ENCODE data around the gene DIP2C.

Gene DIP2C

DNA sequence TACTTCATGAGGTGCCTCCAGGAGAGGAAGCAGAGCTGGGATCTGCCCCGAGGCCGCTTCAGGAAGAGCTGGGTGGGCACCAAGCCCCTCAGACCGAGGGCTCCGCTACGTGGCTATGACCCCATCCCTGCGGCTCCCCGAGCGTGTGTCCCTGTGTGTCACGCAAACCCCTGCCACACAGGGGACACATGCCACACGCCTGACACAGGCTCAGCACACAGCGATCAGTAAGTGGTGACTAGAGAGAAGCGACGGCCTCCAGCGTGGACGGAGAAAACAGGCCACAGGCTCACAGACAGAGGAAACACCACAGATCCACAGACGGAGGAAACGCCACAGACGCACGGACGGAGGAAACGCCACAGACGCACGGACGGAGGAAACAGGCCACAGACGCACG is 18.5 kb downstream of the DIP2C start:
- Histone ChIP-seq H3K27ac (ENCODE audit: low read length) (no peak overlapping the region), H3K4me2 (ENCODE audit: insufficient read depth, low read length) (no peak overlapping the region), H3K4me1 (ENCODE audit: insufficient read depth, low read length) (no peaks in the 10 kb centered on the region), H3K36me3 (ENCODE audit: insufficient read depth, low read length) (no peaks in the 10 kb centered on the region), H3K9me3 (ENCODE audit: insufficient read depth, low read length, severe bottlenecking) (peaks cover 10% of the 10 kb centered on the region), H4K20me1 (ENCODE audit: insufficient read depth, low read length) (no peaks in the 10 kb centered on the region), H3K9ac (ENCODE audit: low read depth, low read length) (no peak overlapping the region), H3K79me2 (ENCODE audit: insufficient read depth, low read length) (no peaks in the 10 kb centered on the region), H2AFZ (ENCODE audit: low read depth, low read length) (no peak overlapping the region), H3K4me3 (ENCODE audit: low read depth in 1 of 2, low read length in 2 of 2) (no peak overlapping the region), H3K27me3 (ENCODE audit: insufficient read depth, low read length, poor library complexity) (peaks cover 9% of the 10 kb centered on the region)
- ATAC-seq (ENCODE audit: insufficient read depth, low read depth) (no peak), DNase-seq (no peak)
- TF ChIP-seq, protein P1, sequence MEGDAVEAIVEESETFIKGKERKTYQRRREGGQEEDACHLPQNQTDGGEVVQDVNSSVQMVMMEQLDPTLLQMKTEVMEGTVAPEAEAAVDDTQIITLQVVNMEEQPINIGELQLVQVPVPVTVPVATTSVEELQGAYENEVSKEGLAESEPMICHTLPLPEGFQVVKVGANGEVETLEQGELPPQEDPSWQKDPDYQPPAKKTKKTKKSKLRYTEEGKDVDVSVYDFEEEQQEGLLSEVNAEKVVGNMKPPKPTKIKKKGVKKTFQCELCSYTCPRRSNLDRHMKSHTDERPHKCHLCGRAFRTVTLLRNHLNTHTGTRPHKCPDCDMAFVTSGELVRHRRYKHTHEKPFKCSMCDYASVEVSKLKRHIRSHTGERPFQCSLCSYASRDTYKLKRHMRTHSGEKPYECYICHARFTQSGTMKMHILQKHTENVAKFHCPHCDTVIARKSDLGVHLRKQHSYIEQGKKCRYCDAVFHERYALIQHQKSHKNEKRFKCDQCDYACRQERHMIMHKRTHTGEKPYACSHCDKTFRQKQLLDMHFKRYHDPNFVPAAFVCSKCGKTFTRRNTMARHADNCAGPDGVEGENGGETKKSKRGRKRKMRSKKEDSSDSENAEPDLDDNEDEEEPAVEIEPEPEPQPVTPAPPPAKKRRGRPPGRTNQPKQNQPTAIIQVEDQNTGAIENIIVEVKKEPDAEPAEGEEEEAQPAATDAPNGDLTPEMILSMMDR (IDR thresholded peaks at IDR 0.05; ENCODE audit: borderline replicate concordance, extremely low read depth, low read length, poor library complexity, severe bottlenecking), result no peak
- TF ChIP-seq EZH2 (IDR thresholded peaks at IDR 0.05; ENCODE audit: borderline replicate concordance, low read depth, low read length, severe bottlenecking), result no peak

DNA sequence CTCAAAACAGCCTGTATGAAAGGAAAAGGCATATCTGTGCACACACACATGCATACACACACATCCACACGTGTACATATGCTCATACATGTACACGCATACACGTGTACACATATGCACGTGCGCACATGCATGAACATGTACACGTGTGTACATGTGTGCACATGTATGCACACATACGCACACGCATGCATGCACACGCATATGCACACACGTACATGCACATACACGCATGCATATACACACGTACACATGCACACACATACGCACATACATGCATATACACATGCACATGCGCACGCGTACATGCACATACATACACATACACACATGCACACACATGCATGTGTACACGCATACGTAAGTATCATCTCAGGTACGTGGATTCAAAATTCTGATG is 19.4 kb downstream of the DIP2C start:
- peaks cover 10% of the 10 kb centered on the region for H3K9me3 ChIP-seq (ENCODE audit: insufficient read depth, low read length, severe bottlenecking)
- TF ChIP-seq, protein P1 (IDR thresholded peaks at IDR 0.05; ENCODE audit: borderline replicate concordance, extremely low read depth, low read length, poor library complexity, severe bottlenecking), result no peak
- TF ChIP-seq EZH2 (IDR thresholded peaks at IDR 0.05; ENCODE audit: borderline replicate concordance, low read depth, low read length, severe bottlenecking), result no peak
- no peak overlapping the region for H2AFZ ChIP-seq (ENCODE audit: low read depth, low read length)
- ATAC-seq (ENCODE audit: insufficient read depth, low read depth) (no peak), DNase-seq (no peak)
- no peaks in the 10 kb centered on the region for H4K20me1 ChIP-seq (ENCODE audit: insufficient read depth, low read length)
- no peak overlapping the region for H3K4me2 ChIP-seq (ENCODE audit: insufficient read depth, low read length)
- no peak overlapping the region for H3K27ac ChIP-seq (ENCODE audit: low read length)
- no peaks in the 10 kb centered on the region for H3K36me3 ChIP-seq (ENCODE audit: insufficient read depth, low read length)
- H3K4me1 ChIP-seq (ENCODE audit: insufficient read depth, low read length), result no peaks in the 10 kb centered on the region
- no peak overlapping the region for H3K4me3 ChIP-seq (ENCODE audit: low read depth in 1 of 2, low read length in 2 of 2)
- peaks cover 9% of the 10 kb centered on the region for H3K27me3 ChIP-seq (ENCODE audit: insufficient read depth, low read length, poor library complexity)
- H3K79me2 ChIP-seq (ENCODE audit: insufficient read depth, low read length), result no peaks in the 10 kb centered on the region
- H3K9ac ChIP-seq (ENCODE audit: low read depth, low read length), result no peak overlapping the region

DNA sequence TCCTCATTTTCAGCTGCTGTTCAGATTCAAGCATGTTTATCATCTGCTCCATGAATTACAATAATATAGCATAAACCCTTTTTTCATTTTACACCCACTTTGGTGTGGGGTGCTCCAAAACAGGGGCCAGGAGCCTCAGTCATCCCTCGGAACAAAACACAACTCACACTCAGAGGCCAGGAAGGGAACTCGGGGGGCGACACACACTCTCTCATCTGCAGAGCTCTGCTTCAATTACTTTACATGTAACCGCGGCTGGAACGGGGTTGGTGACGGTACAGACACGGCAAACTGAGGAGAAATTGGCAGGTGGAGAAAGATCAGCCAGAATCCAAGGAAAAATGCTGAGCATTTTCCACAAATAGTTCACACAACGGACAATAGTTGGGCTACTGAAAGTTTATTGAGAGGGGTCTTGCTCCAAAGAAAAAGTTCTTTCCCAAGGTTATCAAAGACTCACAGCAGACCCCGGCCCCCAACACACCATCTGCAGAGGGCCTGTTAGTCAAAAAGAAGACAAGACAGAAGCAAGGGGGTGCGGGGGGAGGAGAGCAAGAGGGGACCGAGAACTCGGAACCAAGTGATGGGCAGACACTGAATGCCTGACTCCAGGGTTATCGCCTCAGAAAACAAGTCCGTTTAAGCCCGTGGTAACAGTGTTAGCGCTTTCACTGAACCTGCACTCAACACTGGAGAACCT is 20.5 kb downstream of the DIP2C start:
- no peak for ATAC-seq (ENCODE audit: insufficient read depth, low read depth)
- no peak for DNase-seq
- Histone ChIP-seq H4K20me1 (ENCODE audit: insufficient read depth, low read length) (no peaks in the 10 kb centered on the region), H3K9ac (ENCODE audit: low read depth, low read length) (no peak overlapping the region), H3K36me3 (ENCODE audit: insufficient read depth, low read length) (no peaks in the 10 kb centered on the region), H3K4me2 (ENCODE audit: insufficient read depth, low read length) (no peak overlapping the region), H3K4me1 (ENCODE audit: insufficient read depth, low read length) (no peaks in the 10 kb centered on the region), H2AFZ (ENCODE audit: low read depth, low read length) (no peak overlapping the region), H3K27ac (ENCODE audit: low read length) (no peak overlapping the region), H3K9me3 (ENCODE audit: insufficient read depth, low read length, severe bottlenecking) (peaks cover 10% of the 10 kb centered on the region), H3K79me2 (ENCODE audit: insufficient read depth, low read length) (no peaks in the 10 kb centered on the region), H3K27me3 (ENCODE audit: insufficient read depth, low read length, poor library complexity) (peaks cover 9% of the 10 kb centered on the region), H3K4me3 (ENCODE audit: low read depth in 1 of 2, low read length in 2 of 2) (no peak overlapping the region)
- TF ChIP-seq, protein P1 (IDR thresholded peaks at IDR 0.05; ENCODE audit: borderline replicate concordance, extremely low read depth, low read length, poor library complexity, severe bottlenecking), result no peak
- no peak for TF ChIP-seq EZH2 (IDR thresholded peaks at IDR 0.05; ENCODE audit: borderline replicate concordance, low read depth, low read length, severe bottlenecking)

All from DND-41 (cell line).